H1 (cell line): ENCODE measurements around the gene CHPF. TPM values are rescaled to one million over a fixed set of nuclear protein-coding genes. Genes with fewer than 3 reads are reported as not detected.
A peak's percentile ranks its signal among the peaks of the same experiment; 100 is the strongest.

ENCODE experiments used
- RAD21 ChIP-seq, 2 experiments: IDR thresholded peaks in 1 of 2; conservative IDR thresholded peaks in 1 of 2; 2 replicates each; pipeline ENCODE4 v1.6.1; 2011; ENCODE audit warnings: low read depth in 2 of 2, low read length in 2 of 2, improper control_type of control experiment in 1 of 2, inconsistent platforms in 1 of 2, mild to moderate bottlenecking in 1 of 2, moderate library complexity in 1 of 2
- polyA plus RNA-seq, 7 experiments: library from polyadenylated mRNA; depleted of rRNA in 3 of 7; stranded (reverse) in 5 of 7; unstranded in 2 of 7; fragments of >200 nt in 5 of 7; fragments of 200-250 nt in 2 of 7; gene quantifications; 1 replicate in 5 of 7; 2 replicates in 1 of 7; 4 replicates in 1 of 7; pipeline versions ENCODE4 v1.2.1 to v1.2.3, GENCODE V29; 2011 to 2013; ENCODE audit warnings: missing spikeins in 2 of 7, mixed read lengths in 2 of 7
- total RNA-seq: library from RNA; stranded (reverse); fragmentation: NEBNext Ultra II Directional; extraction: Animal tissue kit (Norgen Biotek cat#: 25700); gene quantifications from 2 replicates; pipeline ENCODE4 v1.2.1, GENCODE V29; 2021

Gene CHPF
- total and polyA plus RNA-seq, 2 of the 8 experiments (the other 6 are each of a cell fraction or from before 2014, with no cell fraction given): 62.9 to 67.3 TPM

DNA sequence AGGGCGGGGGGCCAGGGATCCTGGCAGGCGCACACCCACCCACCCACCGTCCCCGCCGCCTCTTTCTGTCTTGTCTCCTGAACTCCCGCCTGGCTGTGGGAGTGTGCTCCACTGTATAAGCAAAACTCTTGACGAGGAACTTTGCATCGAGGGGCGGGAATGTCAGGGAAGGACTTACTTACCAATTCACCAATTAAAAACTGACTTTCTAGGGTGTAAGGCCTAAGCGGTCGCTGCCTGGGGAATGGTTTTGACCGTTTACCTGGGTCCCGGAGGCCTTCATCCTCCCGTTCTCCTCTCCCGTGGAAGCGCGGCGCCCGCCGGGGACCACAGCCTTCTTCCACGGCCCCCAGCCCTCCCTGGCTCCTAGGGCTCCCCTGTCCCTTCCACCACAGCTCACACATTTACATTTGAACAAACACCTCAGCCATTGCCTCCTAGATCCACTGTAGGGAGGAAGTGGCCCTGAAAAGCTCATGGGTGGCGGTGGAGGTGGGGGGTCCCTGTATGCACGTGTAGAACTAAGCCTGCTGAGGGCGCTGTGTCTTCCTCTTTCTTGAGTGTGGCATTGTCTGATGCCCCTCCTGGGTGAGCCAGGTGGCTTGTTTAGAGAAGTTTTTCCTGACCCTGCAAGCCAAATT lies 20.5 kb downstream of the CHPF start (continued):
- peak; percentile 13 to 40; a peak in 2 of 4 replicates for TF ChIP-seq RAD21 (IDR thresholded peaks at IDR 0.05 in 1 of 2, conservative IDR thresholded peaks at IDR 0.05 in 1 of 2; ENCODE audit: low read depth in 2 of 2, low read length in 2 of 2)
- TF ChIP-seq, all 59 proteins: peak for 6
